HepG2 (cell line): ENCODE data around the gene MMP19. TPM values are rescaled to one million over a fixed set of nuclear protein-coding genes. Genes with fewer than 3 reads are reported as not detected.
A peak's percentile ranks its signal among the peaks of the same experiment; 100 is the strongest.

ENCODE experiments used
- ARID2 ChIP-seq: sonication (generic); formaldehyde crosslinking; IDR thresholded peaks from 2 replicates; pipeline ENCODE4 v1.8.1; 2022; ENCODE audit warnings: mild to moderate bottlenecking, missing genetic modification reagents, borderline replicate concordance
- EEA1 ChIP-seq: sonication (generic); formaldehyde crosslinking; IDR thresholded peaks from 2 replicates; pipeline ENCODE4 v1.5.1; 2020; ENCODE audit warnings: mild to moderate bottlenecking, missing genetic modification reagents, borderline replicate concordance
- HES4 ChIP-seq: sonication (generic); formaldehyde crosslinking; IDR thresholded peaks from 2 replicates; pipeline ENCODE4 v1.9.0; 2021; ENCODE audit warnings: mild to moderate bottlenecking, missing genetic modification reagents, borderline replicate concordance
- ISL2 ChIP-seq: sonication (generic); formaldehyde crosslinking; IDR thresholded peaks from 2 replicates; pipeline ENCODE4 v1.5.0; 2020; ENCODE audit warnings: missing genetic modification reagents
- JDP2 ChIP-seq: sonication (generic); formaldehyde crosslinking; IDR thresholded peaks from 2 replicates; pipeline ENCODE4 v1.8.1; 2022; ENCODE audit warnings: missing genetic modification reagents, borderline replicate concordance
- MEF2D ChIP-seq: sonication (generic); formaldehyde crosslinking; IDR thresholded peaks from 2 replicates; pipeline ENCODE4 v1.5.1; 2020; ENCODE audit warnings: mild to moderate bottlenecking, missing genetic modification reagents
- NPAS2 ChIP-seq: sonication (generic); formaldehyde crosslinking; IDR thresholded peaks from 2 replicates; pipeline ENCODE4 v1.8.0; 2022; ENCODE audit warnings: mild to moderate bottlenecking, missing genetic modification reagents, borderline replicate concordance
- PAF1 ChIP-seq: IDR thresholded peaks from 2 replicates; pipeline ENCODE4 v1.6.1; 2016; ENCODE audit warnings: missing genetic modification reagents, missing compliant biosample characterization
- PCBP1 ChIP-seq: fragments of 200-400 bp; formaldehyde crosslinking; IDR thresholded peaks from 2 replicates; pipeline ENCODE4 v1.6.1; 2017; ENCODE audit warnings: mild to moderate bottlenecking, low read depth, low read length, borderline replicate concordance
- PRMT3 ChIP-seq: sonication (generic); formaldehyde crosslinking; IDR thresholded peaks from 2 replicates; pipeline ENCODE4 v1.8.1; 2022; ENCODE audit warnings: low read depth, mild to moderate bottlenecking, moderate library complexity, missing genetic modification reagents, borderline replicate concordance
- RFXANK ChIP-seq: IDR thresholded peaks from 2 replicates; pipeline ENCODE4 v1.6.1; 2016
- SALL2 ChIP-seq: sonication (generic); formaldehyde crosslinking; IDR thresholded peaks from 2 replicates; pipeline ENCODE4 v1.8.1; 2023; ENCODE audit warnings: mild to moderate bottlenecking, missing genetic modification reagents, inconsistent platforms
- SP140L ChIP-seq: sonication (generic); formaldehyde crosslinking; IDR thresholded peaks from 2 replicates; pipeline ENCODE4 v1.4.0; 2020; ENCODE audit warnings: missing genetic modification reagents, borderline replicate concordance
- SPEN ChIP-seq: sonication (generic); formaldehyde crosslinking; IDR thresholded peaks from 2 replicates; pipeline ENCODE4 v1.5.1; 2020; ENCODE audit warnings: low read depth, mild to moderate bottlenecking, missing genetic modification reagents
- ZBTB20 ChIP-seq: sonication (generic); formaldehyde crosslinking; IDR thresholded peaks from 2 replicates; pipeline ENCODE4 v1.8.1; 2023; ENCODE audit warnings: missing genetic modification reagents, low read depth, mild to moderate bottlenecking, borderline replicate concordance
- ZEB1 ChIP-seq: IDR thresholded peaks from 2 replicates; pipeline ENCODE4 v1.6.1; 2012; ENCODE audit warnings: mild to moderate bottlenecking, low read depth, inconsistent platforms; ENCODE audit not compliant: insufficient replicate concordance
- ZNF644 ChIP-seq: IDR thresholded peaks from 2 replicates; pipeline ENCODE4 v1.6.1; 2016; ENCODE audit warnings: low read depth
- ZNF737 ChIP-seq: sonication (generic); formaldehyde crosslinking; IDR thresholded peaks from 2 replicates; pipeline ENCODE4 v1.5.0; 2020; ENCODE audit warnings: missing genetic modification reagents, mild to moderate bottlenecking, borderline replicate concordance
- ZNF841 ChIP-seq: sonication (generic); formaldehyde crosslinking; IDR thresholded peaks from 2 replicates; pipeline ENCODE4 v1.8.1; 2023; ENCODE audit warnings: missing genetic modification reagents, borderline replicate concordance
- ZSCAN29 ChIP-seq: sonication (generic); formaldehyde crosslinking; conservative IDR thresholded peaks from 2 replicates; pipeline ENCODE4 v1.4.0; 2020; ENCODE audit warnings: mild to moderate bottlenecking, missing genetic modification reagents
- ZSCAN30 ChIP-seq: sonication (generic); formaldehyde crosslinking; IDR thresholded peaks from 2 replicates; pipeline ENCODE4 v1.5.0; 2020; ENCODE audit warnings: mild to moderate bottlenecking, missing genetic modification reagents
- ZZZ3 ChIP-seq: sonication (generic); formaldehyde crosslinking; IDR thresholded peaks from 2 replicates; pipeline ENCODE4 v1.4.0; 2020; ENCODE audit warnings: missing genetic modification reagents, mild to moderate bottlenecking, borderline replicate concordance
- polyA plus RNA-seq, 8 experiments: library from polyadenylated mRNA; depleted of rRNA in 3 of 8; stranded (reverse) in 7 of 8; unstranded in 1 of 8; fragments of >200 nt; fragmentation: Illumina TruSeq in 4 of 8; extraction: Trizol in 4 of 8; gene quantifications; 2 replicates each; pipeline versions ENCODE4 v1.2.1 to v1.2.3, GENCODE V29; 2011 to 2016; ENCODE audit warnings: low read depth in 4 of 8, missing spikeins in 1 of 8, mixed read lengths in 1 of 8; ENCODE audit not compliant: insufficient read depth in 1 of 8
- total RNA-seq, 5 experiments: library from RNA; depleted of rRNA; stranded (reverse); fragments of >200 nt; fragmentation: Illumina TruSeq; extraction: Trizol; gene quantifications; 2 replicates each; pipeline ENCODE4 v1.2.3, GENCODE V29; 2016; ENCODE audit warnings: low read depth in 1 of 5
- TF ChIP-seq, protein P1 (sequence below): sonication (generic); formaldehyde crosslinking; IDR thresholded peaks from 2 replicates; pipeline ENCODE4 v1.4.0; 2020; ENCODE audit warnings: missing genetic modification reagents; ENCODE audit errors: not compliant biosample characterization
- TF ChIP-seq, protein P2 (sequence below): IDR thresholded peaks from 2 replicates; pipeline ENCODE4 v1.6.1; 2016; ENCODE audit warnings: low read depth, missing genetic modification reagents, missing compliant biosample characterization

The MMP19 gene
- total and polyA plus RNA-seq, 2 of the 13 experiments (the other 11 are each of a cell fraction or from before 2014, with no cell fraction given): 0.07 to 0.08 TPM

DNA sequence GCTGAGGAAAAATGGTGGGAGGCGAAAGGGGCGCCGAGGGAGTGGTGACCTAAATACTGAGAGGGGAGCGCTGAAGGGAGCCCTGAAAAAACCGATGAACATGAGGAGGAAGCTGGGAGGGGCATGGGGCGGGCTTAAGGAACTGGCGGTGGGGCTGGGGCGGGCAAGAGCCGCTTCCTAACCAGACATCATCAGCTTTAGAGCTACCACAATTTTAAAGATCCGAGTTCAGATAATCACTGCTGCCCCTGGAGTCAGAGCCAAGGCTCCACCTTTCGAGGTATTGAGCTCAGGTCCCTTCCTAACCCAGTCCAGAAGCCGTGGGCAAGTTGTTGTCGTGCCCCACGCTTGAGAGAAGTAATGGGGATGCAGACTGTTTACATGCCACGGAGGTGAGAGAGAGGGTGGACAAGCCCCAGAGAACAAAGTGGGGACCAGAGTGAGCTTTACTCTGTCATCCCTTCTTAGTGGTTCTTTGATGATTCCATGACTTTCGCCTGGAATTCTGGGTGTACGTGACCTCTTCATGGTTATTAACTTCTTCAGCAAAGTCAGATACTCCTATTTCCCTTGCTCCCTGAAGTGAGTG lies 24.5 kb downstream of the MMP19 start (continued):
- TF ChIP-seq SP140L (CRISPR knock-in tag): no peak
- no peak for TF ChIP-seq ZSCAN30 (CRISPR knock-in tag)
- no peak; the same call in 1 of the 2 replicates for TF ChIP-seq SALL2 (CRISPR knock-in tag)
- TF ChIP-seq ZZZ3: no peak
- peak; percentile 66; the same call in 1 of the 2 replicates for TF ChIP-seq EEA1 (CRISPR knock-in tag)
- TF ChIP-seq PRMT3 (CRISPR knock-in tag): 0 out of 2 replicates have a peak, but pooled peaks have one; percentile 39
- TF ChIP-seq ARID2 (CRISPR knock-in tag): 0 out of 2 replicates have a peak, but pooled peaks have one; percentile 6
- TF ChIP-seq, protein P1, sequence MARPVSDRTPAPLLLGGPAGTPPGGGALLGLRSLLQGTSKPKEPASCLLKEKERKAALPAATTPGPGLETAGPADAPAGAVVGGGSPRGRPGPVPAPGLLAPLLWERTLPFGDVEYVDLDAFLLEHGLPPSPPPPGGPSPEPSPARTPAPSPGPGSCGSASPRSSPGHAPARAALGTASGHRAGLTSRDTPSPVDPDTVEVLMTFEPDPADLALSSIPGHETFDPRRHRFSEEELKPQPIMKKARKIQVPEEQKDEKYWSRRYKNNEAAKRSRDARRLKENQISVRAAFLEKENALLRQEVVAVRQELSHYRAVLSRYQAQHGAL: no peak
- 0 out of 2 replicates have a peak, but pooled peaks have one; percentile 4 for TF ChIP-seq PCBP1
- no peak for TF ChIP-seq ISL2
- TF ChIP-seq ZNF644 (CRISPR knock-in tag): no peak
- TF ChIP-seq PAF1: 0 out of 2 replicates have a peak, but pooled peaks have one; percentile 30
- TF ChIP-seq HES4 (CRISPR knock-in tag): no peak
- TF ChIP-seq ZNF737: no peak
- no peak for TF ChIP-seq ZSCAN29 (CRISPR knock-in tag)
- TF ChIP-seq NPAS2: no peak
- TF ChIP-seq ZNF841 (CRISPR knock-in tag): no peak
- no peak for TF ChIP-seq JDP2 (CRISPR knock-in tag)
- no peak for TF ChIP-seq MEF2D (CRISPR knock-in tag)
- no peak for TF ChIP-seq ZBTB20 (CRISPR knock-in tag)
- TF ChIP-seq SPEN (CRISPR knock-in tag): no peak
- TF ChIP-seq, protein P2, sequence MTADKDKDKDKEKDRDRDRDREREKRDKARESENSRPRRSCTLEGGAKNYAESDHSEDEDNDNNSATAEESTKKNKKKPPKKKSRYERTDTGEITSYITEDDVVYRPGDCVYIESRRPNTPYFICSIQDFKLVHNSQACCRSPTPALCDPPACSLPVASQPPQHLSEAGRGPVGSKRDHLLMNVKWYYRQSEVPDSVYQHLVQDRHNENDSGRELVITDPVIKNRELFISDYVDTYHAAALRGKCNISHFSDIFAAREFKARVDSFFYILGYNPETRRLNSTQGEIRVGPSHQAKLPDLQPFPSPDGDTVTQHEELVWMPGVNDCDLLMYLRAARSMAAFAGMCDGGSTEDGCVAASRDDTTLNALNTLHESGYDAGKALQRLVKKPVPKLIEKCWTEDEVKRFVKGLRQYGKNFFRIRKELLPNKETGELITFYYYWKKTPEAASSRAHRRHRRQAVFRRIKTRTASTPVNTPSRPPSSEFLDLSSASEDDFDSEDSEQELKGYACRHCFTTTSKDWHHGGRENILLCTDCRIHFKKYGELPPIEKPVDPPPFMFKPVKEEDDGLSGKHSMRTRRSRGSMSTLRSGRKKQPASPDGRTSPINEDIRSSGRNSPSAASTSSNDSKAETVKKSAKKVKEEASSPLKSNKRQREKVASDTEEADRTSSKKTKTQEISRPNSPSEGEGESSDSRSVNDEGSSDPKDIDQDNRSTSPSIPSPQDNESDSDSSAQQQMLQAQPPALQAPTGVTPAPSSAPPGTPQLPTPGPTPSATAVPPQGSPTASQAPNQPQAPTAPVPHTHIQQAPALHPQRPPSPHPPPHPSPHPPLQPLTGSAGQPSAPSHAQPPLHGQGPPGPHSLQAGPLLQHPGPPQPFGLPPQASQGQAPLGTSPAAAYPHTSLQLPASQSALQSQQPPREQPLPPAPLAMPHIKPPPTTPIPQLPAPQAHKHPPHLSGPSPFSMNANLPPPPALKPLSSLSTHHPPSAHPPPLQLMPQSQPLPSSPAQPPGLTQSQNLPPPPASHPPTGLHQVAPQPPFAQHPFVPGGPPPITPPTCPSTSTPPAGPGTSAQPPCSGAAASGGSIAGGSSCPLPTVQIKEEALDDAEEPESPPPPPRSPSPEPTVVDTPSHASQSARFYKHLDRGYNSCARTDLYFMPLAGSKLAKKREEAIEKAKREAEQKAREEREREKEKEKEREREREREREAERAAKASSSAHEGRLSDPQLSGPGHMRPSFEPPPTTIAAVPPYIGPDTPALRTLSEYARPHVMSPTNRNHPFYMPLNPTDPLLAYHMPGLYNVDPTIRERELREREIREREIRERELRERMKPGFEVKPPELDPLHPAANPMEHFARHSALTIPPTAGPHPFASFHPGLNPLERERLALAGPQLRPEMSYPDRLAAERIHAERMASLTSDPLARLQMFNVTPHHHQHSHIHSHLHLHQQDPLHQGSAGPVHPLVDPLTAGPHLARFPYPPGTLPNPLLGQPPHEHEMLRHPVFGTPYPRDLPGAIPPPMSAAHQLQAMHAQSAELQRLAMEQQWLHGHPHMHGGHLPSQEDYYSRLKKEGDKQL (CRISPR knock-in tag): no peak
- peak; percentile 4 for TF ChIP-seq ZEB1
- no peak for TF ChIP-seq RFXANK (CRISPR knock-in tag)
